Liver (tissue), 3 donors: ENCODE data around the gene TNFRSF1B.
A peak's percentile ranks its signal among the peaks of the same experiment; 100 is the strongest.

Experiments
- CTCF ChIP-seq: fragments of 150-350 bp; IDR thresholded peaks from 2 replicates; pipeline ENCODE4 v1.5.1; 2017; ENCODE audit warnings: improper control_type of control experiment, low read depth, low read length; ENCODE audit not compliant: missing input control
- EGR1 ChIP-seq, 2 donors: IDR thresholded peaks; 2 replicates each; pipeline ENCODE4 v1.6.1; 2016 to 2018; ENCODE audit warnings: antibody characterized with exemption in 2 of 2, low read depth in 2 of 2
- FOXA1 ChIP-seq: IDR thresholded peaks from 2 replicates; pipeline ENCODE4 v1.6.1; 2016; ENCODE audit warnings: antibody characterized with exemption
- GABPA ChIP-seq, 2 donors: IDR thresholded peaks in 1 of 2; conservative IDR thresholded peaks in 1 of 2; 2 replicates each; pipeline ENCODE4 v1.6.1; 2016; ENCODE audit warnings: antibody characterized with exemption in 2 of 2, mild to moderate bottlenecking in 1 of 2, moderate library complexity in 1 of 2
- HNF4G ChIP-seq: IDR thresholded peaks from 2 replicates; pipeline ENCODE4 v1.6.1; 2016; ENCODE audit warnings: antibody characterized with exemption
- JUND ChIP-seq, 2 donors: IDR thresholded peaks; 2 replicates each; pipeline ENCODE4 v1.6.1; 2016; ENCODE audit warnings: antibody characterized with exemption in 2 of 2
- MAX ChIP-seq: IDR thresholded peaks from 2 replicates; pipeline ENCODE4 v1.6.1; 2016; ENCODE audit warnings: antibody characterized with exemption
- NR2F2 ChIP-seq: IDR thresholded peaks from 2 replicates; pipeline ENCODE4 v1.6.1; 2016; ENCODE audit warnings: antibody characterized with exemption
- RAD21 ChIP-seq, 2 donors: IDR thresholded peaks; 2 replicates each; pipeline ENCODE4 v1.6.1; 2016; ENCODE audit warnings: antibody characterized with exemption in 2 of 2, mild to moderate bottlenecking in 2 of 2
- REST ChIP-seq: IDR thresholded peaks from 2 replicates; pipeline ENCODE4 v1.6.1; 2016; ENCODE audit warnings: antibody characterized with exemption, mild to moderate bottlenecking
- SP1 ChIP-seq: IDR thresholded peaks from 2 replicates; pipeline ENCODE4 v1.6.1; 2018; ENCODE audit warnings: antibody characterized with exemption, mild to moderate bottlenecking
- TAF1 ChIP-seq: conservative IDR thresholded peaks from 2 replicates; pipeline ENCODE4 v1.6.1; 2016; ENCODE audit warnings: antibody characterized with exemption, mild to moderate bottlenecking
- YY1 ChIP-seq: IDR thresholded peaks from 2 replicates; pipeline ENCODE4 v1.6.1; 2016; ENCODE audit warnings: antibody characterized with exemption, mild to moderate bottlenecking
- ZBTB33 ChIP-seq: IDR thresholded peaks from 2 replicates; pipeline ENCODE4 v1.6.1; 2016; ENCODE audit warnings: antibody characterized with exemption
- donor health status: healthy.
- donor health status: healthy.

GRCh38 chr1:12150456-12151200, 16.2 kb upstream of the TNFRSF1B start:
- no peak for TF ChIP-seq GABPA (IDR thresholded peaks at IDR 0.05 in 1 of 2, conservative IDR thresholded peaks at IDR 0.05 in 1 of 2)
- TF ChIP-seq CTCF: no peak
- peak; percentile 9 for TF ChIP-seq SP1
- peak; percentile 32 for TF ChIP-seq NR2F2
- TF ChIP-seq TAF1: no peak
- TF ChIP-seq EGR1 (IDR thresholded peaks at IDR 0.05; ENCODE audit: low read depth in 2 of 2): no peak
- TF ChIP-seq FOXA1: no peak
- no peak for TF ChIP-seq ZBTB33
- no peak for TF ChIP-seq RAD21 (IDR thresholded peaks at IDR 0.05)
- no peak for TF ChIP-seq REST
- TF ChIP-seq YY1: no peak
- TF ChIP-seq JUND (IDR thresholded peaks at IDR 0.05): no peak
- TF ChIP-seq HNF4G: no peak
- TF ChIP-seq MAX: no peak
